Gastroesophageal sphincter (tissue), 3 donors: ENCODE results near the gene IDH2.
"Not testable (repeated sequence)": the region's sequence is repeated elsewhere in the genome, so short reads cannot be mapped to it uniquely, and the experiment has no call there.

Source experiments
- POLR2A ChIP-seq, 2 donors: fragments of 450-650 bp; IDR thresholded peaks; one replicate each; pipeline ENCODE4 v1.6.1; 2017; ENCODE audit warnings: antibody characterized with exemption in 2 of 2, mild to moderate bottlenecking in 2 of 2, moderate library complexity in 1 of 2
- POLR2AphosphoS5 ChIP-seq: sonication (generic); formaldehyde crosslinking; IDR thresholded peaks from one replicate; pipeline ENCODE4 v1.6.1; 2017; ENCODE audit warnings: antibody characterized with exemption
- TF ChIP-seq, protein P1 (sequence below), 4 experiments: fragments of 200-600 bp in 2 of 4; fragments of 450-650 bp in 2 of 4; sonication (generic) in 1 of 4; IDR thresholded peaks; one replicate each; pipeline ENCODE4 v1.5.1; 2017 to 2019; ENCODE audit warnings: antibody characterized with exemption in 4 of 4, mild to moderate bottlenecking in 2 of 4, moderate library complexity in 2 of 4

DNA sequence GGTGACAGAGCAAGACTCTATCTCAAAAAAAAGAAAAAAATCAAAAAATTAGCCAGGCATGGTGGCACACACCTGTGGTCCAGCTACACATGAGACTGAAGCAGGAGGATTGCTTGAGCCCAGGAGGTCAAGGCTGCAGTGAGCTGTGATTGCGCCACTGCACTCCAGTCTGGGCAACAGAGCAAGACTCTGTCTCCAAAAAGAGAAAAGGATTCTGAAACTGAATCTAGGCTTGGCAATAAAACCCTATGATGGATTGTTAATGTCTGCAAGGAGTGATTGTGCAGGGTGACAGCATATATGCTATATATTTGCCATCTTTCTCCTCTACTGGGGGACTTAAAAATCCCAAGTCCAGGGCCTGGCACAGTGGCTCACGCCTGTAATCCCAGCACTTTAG, 31.6 kb downstream of the IDH2 start:
- not testable (repeated sequence) for TF ChIP-seq POLR2AphosphoS5; POLR2A (IDR thresholded peaks at IDR 0.05)
- TF ChIP-seq, protein P1, sequence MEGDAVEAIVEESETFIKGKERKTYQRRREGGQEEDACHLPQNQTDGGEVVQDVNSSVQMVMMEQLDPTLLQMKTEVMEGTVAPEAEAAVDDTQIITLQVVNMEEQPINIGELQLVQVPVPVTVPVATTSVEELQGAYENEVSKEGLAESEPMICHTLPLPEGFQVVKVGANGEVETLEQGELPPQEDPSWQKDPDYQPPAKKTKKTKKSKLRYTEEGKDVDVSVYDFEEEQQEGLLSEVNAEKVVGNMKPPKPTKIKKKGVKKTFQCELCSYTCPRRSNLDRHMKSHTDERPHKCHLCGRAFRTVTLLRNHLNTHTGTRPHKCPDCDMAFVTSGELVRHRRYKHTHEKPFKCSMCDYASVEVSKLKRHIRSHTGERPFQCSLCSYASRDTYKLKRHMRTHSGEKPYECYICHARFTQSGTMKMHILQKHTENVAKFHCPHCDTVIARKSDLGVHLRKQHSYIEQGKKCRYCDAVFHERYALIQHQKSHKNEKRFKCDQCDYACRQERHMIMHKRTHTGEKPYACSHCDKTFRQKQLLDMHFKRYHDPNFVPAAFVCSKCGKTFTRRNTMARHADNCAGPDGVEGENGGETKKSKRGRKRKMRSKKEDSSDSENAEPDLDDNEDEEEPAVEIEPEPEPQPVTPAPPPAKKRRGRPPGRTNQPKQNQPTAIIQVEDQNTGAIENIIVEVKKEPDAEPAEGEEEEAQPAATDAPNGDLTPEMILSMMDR (IDR thresholded peaks at IDR 0.05), result not testable (repeated sequence)
